Activated T-cell treated with anti-CD3 and anti-CD28 coated beads for 1 hour (primary cell): Measurements from ENCODE around the gene EGFL6.
"Not testable (repeated sequence)": the region's sequence is repeated elsewhere in the genome, so short reads cannot be mapped to it uniquely, and the experiment has no call there.

Experiments used
- DNase-seq: peaks from one replicate; pipeline ENCODE4 v3.0.0-alpha.2; 2020; ENCODE audit warnings: low read depth

The EGFL6 gene

DNA sequence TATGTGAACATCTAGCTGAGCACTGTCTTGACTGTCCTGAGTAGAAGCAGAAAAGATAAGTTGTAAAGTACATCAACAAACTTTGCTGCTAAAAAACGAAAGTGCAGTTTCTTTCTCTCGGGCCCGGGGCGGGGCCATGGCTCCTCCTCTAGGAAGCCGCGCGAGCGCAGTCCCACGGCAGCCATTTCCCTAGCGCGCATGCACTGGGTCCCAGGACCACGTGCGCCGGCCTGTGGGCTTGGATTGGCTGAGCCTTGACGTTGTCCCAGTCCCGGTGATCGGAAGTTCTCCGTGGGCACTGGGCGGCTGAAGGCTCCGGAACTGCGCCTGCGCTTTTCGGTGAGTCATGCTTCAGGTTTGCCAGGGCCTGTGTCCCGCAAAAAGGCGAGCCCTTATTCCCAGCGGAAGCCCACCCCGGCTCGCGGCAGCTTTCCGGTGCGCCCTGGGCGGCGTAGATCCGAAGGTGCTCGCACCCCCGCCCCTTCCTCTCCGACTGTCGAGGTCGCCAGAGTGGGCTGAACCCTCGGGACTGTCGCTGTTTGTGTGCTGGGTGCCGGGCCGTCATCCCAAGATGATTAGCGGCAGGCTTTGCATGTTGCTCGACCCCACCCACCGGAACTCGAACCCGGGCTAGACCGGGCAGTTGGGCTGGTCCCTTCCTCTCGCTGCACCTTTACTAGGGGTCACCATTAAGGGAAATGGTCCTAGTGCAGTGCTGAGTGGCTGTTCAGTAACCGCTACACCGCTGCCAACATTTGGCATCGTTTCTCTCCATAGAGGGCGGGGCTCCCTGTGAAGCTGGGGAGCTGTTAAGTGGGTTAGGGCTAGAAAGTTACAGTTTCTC lies 83.7 kb downstream of the EGFL6 start, which contains the start of gene TCEANC:
TSS of gene TCEANC (plus strand) at position 292 of the 844 bp plus-strand sequence. CDS start 9,368 bp downstream, outside the sequence.
- DNase-seq = peak; percentile 84

DNA sequence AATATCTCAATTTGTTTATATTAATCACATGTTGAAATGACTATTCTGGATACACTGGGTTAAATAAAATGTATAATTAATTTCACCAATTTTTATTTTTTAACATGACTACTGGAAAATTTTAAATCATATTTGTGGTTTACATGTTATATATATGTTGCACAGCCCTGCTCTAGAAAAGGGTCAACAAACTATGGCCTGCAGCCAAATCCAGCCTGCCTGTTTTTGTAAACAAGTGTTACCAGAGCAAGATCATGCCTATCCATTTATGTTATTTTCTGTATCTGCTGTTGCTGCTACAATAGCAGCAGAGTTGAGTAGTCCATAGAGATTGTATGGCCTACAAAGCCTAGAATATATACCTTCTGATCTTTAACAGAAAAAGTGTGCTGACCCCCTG lies 84.7 kb downstream of the EGFL6 start:
- DNase-seq = no peak

DNA sequence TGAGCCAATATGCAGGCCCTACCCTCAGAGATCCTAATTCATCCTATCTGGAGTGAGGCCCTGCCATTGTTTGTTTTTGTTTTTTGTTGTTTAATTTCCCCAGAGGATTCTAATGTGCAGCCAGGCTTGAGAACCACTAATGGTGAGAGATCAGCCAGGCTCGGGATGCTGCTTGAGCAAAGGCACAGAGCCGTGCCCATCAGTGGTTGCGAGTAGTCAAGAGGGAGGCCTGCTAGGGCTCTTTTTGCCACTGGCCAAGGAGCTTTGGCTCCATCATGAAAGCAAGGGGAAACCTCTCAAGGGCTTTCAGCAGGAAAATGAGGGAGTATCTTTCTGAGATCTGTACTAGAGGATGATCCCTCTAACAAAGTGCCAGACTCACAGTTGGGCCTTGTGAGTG lies 86.3 kb downstream of the EGFL6 start:
- DNase-seq = no peak

DNA sequence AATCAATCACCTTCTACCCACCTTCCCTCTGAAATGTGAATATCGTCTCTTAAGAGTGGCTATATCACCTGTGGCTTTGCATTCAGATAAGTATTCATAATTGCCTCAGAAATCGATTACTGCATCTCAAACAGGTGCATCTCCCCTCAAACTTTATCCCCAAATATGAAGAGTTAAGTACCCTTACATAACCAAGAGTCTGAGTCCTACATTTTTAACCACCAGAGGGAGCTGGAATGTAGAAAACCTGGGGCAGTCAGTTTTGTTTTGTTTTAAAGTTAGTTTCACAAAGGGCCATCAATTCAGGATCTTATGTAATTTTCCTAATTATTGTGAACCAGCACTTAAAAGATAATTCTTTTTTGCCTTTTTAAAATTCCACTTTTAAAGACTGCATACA lies 89.2 kb downstream of the EGFL6 start:
- DNase-seq = no peak

DNA sequence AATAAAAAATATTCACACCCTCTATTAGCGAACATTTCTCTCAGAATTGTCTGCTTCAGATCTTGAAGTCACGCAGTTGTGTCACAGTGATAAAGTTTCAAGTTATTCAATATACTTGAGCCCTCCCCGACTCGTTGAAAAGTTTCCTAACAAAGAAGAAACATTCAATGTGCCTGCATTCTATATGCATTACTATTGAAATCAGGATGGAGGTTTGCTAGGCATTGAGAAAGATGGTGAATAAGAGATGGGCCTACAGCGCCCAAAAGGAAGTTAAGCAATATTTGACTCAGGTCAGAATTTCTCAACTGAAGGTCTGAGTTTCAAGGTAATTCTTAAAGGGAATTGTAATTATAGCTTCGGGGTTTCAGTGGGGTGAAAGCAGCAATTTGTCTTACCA lies 89.7 kb downstream of the EGFL6 start:
- DNase-seq = no peak

DNA sequence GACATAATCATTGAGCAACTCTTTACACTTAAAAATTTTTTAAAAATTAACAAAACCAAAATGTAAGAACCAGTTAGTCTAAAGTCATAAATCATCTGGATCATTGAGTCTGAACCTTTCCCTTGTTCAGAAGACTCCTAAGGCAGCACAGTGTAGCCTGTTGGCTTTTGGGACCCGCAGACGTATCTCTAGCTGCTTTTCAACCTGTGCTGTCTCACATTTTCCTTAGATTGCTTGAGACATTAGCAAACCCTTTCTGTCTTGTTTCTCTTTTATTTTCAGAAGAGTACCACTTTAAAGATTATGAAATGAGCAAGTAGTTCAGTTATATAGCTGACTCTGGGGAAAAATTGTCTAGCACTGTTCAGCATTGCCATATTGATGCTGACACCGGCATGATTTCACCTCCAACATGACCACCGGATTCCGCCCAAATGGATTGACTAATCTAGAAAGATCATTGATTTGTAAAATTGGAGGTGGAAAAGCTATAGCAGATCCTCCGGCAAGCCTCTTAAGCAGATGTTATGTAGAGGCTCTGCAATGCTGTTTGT lies 92.4 kb downstream of the EGFL6 start:
- DNase-seq = no peak

DNA sequence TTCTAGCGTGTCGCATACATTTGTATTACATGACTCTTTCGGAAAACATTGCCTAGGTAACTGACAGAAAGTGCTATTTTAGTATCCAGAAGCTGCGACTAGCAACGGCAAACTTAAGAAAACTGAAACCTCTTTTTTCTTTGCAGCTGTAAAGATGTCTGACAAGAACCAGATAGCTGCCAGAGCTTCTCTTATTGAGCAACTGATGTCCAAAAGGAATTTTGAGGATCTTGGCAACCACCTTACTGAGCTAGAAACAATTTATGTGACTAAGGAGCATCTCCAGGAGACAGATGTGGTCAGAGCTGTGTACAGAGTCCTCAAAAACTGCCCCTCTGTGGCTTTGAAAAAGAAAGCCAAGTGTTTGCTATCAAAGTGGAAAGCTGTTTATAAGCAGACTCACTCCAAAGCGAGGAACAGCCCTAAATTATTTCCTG lies 93.0 kb downstream of the EGFL6 start:
- no peak for DNase-seq

DNA sequence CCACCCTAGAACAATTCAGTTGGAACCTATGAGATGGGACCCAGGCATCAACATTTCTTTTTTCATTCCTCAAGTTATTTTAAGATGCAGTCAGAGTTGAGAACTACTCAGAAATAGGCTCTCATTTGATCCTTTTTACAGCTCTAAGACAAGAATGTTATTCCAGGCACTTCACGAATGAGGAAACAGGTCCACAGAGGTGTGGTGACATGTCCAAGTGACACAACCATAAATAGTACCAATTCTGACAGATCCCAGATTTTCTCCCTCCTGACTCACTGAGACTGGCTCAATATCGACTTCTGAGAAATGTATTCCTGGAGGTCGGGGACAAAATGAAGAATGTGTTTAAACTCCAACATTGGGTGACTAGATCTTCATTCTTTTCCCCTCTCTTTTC lies 94.6 kb downstream of the EGFL6 start:
- DNase-seq = no peak

DNA sequence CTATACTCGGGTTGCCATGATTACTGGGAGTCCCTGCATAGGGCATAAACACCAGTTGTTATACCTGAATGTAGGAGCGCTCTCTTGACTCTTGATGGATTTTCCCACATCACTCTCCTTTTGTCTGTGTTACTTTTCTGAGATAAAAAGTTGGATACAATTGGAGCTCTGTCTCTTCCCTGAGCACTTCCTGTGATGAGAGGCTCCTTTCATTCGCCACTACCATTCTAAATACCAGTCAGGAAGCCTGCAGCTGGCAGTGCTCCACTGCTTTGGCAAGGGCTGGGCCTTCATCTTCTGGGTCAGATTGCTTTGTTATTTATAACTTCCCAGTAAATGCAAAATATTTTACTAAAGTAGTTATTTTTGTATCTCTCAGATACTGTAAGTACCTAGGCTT lies 97.4 kb downstream of the EGFL6 start:
- no peak for DNase-seq

DNA sequence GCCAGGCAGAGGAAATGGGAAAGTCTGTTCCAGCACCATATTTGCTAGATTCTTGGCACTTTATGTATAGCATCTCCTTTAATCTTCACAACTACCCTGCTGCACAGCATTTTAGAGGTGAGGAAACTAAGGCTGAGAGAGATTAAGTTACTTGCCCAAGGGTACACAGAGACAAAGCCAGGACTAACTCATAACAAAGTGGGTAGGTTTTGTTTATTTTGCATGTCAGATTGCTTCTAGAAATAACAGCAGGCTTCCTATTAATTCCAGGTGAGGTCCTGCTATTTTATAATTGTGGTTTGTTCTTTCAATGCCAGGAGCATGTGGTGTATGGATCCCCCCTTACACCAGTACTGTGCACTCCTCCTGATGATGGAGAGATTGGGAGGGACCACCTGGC lies 98.5 kb downstream of the EGFL6 start:
- no peak for DNase-seq

DNA sequence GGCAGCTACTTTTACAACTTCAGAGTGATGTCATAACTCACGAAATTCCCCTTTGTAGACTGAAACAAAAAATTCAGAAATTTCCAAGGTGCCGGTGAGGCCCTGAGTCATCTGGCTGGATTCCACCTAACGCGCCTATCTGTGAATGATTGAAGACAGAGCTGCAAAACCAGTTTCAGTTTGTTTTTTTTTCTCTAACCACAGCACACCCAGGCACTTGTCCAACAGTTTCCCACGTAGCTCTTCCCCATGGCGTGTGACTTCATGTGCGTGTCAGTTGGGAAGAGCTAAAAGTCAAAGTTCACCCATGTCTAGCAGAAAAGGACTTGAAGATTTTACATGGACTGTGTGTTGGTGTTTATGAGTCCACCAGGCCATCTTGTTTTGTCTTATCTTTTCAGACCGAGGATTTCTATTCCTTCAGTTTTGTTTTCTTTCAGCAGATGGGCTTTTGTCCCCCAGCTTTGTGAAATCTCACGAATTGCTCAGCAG lies 99.9 kb downstream of the EGFL6 start:
- no peak for DNase-seq

DNA sequence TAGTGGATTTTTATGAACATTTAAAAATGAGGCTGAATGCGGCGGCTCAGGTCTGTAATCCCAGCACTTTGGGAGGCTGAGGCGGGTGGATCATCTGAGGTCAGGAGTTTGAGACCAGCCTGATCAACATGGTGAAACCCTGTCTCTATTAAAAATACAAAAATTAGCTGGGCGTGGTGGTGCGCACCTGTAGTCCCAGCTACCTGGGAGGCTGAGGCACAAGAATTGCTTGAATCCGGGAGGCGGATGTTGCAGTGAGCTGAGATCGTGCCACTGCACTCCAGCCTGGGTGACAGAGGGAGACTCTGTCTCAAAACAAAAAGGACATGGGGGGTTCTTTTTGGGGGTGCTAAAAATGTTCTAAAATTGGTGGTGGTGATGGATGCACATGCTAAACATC lies 100.4 kb downstream of the EGFL6 start:
- DNase-seq = not testable (repeated sequence)

DNA sequence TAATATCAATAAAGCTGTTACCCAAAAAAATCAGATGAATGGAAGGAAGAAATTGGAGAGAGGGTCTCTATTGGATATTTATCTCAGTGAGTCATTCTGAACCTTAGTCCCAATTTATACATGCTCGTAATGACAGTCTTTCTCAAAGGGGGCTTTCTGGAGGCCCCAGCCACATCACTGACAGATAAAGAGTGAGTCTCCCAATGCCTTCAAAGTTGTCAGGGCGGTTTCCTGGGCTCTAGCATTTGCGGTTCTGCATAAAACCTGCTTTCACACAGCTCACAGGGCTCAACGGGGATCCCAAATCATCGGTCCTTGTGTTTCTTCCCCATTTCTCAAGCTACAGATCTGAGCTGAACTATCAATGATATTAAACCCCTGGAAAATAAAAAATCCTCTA lies 100.8 kb downstream of the EGFL6 start:
- DNase-seq = no peak

DNA sequence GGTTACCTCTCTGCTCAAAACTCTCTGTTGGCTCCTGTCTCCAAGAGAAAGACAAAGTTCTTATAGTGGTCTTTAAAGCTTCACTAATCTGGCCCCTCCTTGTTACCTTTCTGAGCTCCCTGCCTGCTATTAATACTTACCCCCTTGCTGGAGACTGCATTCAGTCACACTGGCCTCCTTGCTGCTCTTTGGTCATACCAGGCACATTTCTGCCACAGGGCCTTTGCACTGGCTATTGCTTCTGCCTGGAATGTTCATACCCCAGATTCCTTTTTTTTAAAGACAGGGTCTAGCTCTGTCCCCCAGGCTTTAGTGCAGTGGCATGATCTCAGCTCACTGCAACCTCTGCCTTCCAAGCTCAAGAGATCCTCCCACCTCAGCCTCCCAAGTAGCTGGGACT lies 103.6 kb downstream of the EGFL6 start:
- DNase-seq = no peak

DNA sequence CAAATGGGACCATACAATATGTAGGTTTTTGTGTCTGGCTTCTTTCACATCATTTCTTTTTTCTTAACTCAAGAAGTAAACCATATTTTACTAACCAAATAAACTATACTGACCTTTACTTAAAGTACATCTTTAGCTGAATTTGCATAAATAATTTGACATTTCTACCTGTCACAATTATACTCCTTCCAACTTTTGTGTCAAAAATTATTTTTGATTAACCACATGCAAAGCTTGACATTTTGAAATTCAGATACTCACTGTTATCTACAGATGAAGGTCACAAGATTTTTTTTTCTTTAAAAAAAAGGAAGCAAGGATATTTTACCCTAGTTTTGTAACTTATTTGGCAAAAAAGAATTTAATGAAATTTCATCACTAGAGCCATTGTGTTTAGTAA lies 107.5 kb downstream of the EGFL6 start:
- DNase-seq = no peak

DNA sequence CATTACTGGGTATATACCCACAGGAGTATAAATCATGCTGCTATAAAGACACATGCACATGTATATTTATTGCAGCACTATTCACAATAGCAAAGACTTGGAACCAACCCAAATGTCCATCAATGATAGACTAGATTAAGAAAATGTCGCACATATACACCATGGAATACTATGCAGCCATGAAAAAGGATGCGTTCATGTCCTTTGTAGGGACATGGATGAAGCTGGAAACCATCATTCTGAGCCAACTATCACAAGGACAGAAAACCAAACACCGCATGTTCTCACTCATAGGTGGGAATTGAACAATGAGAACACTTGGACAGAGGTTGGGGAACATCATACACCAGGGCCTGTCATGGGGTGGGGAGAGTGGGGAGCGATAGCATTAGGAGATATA lies 110.3 kb downstream of the EGFL6 start:
- DNase-seq = not testable (repeated sequence)

DNA sequence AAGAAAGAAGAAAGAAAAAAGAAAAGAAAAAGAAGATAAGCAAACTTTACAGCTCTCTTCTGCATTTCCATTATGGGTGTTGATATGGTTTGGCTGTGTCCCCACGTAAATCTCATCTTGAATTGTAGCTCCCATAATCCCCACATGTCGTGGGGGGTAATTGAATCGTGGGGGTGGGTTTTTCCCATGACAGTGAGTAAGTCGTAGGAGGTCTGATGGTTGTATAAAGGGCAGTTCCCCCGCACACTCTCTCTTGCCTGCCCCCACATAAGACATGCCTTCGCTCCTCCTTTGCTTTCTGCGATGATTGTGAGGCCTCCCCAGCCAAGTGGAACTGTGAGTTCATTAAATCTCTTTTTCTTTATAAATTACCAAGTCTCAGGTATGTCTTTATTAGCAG lies 112.2 kb downstream of the EGFL6 start:
- no peak for DNase-seq
